Stomach (tissue), 9 donors: ENCODE measurements around the gene TMEM164. TPM values are rescaled to one million over a fixed set of nuclear protein-coding genes. Genes with fewer than 3 reads are reported as not detected.

Experiments used
- DNase-seq, 2 donors: peaks; one replicate each; pipeline versions ENCODE4 v3.0.0 to v3.0.0-alpha.2; 2013 to 2019
- H3K27ac ChIP-seq, 5 donors: fragments of 200-600 bp in 4 of 5; sonication (generic) in 4 of 5; one replicate each; pipeline ENCODE4 v1.5.1; 2013 to 2019; ENCODE audit warnings: mild to moderate bottlenecking in 1 of 5, moderate library complexity in 1 of 5
- H3K27me3 ChIP-seq, 3 donors: fragments of 200-600 bp; sonication (generic); one replicate each; pipeline ENCODE4 v1.5.1; 2017 to 2019; ENCODE audit warnings: mixed run types in 1 of 3
- H3K36me3 ChIP-seq, 4 donors: fragments of 200-600 bp; sonication (generic); 1 replicate in 3 of 4; 2 replicates in 1 of 4; pipeline ENCODE4 v1.5.1; 2016 to 2019
- H3K4me1 ChIP-seq, 4 donors: fragments of 200-600 bp; sonication (generic); one replicate each; pipeline ENCODE4 v1.5.1; 2016 to 2019
- H3K4me3 ChIP-seq, 4 donors: fragments of 200-600 bp; sonication (generic) in 3 of 4; one replicate each; pipeline ENCODE4 v1.5.1; 2016 to 2019; ENCODE audit warnings: mild to moderate bottlenecking in 1 of 4
- H3K9me3 ChIP-seq, 4 donors: fragments of 200-600 bp; sonication (generic); one replicate each; pipeline ENCODE4 v1.5.1; 2016 to 2019
- CTCF ChIP-seq, 7 experiments: fragments of 450-650 bp in 4 of 7; fragments of 200-600 bp in 3 of 7; sonication (generic) in 3 of 7; IDR thresholded peaks; one replicate each; pipeline ENCODE4 v1.5.1; 2016 to 2019; ENCODE audit warnings: antibody characterized with exemption in 7 of 7, control low read depth in 2 of 7, mild to moderate bottlenecking in 1 of 7
- EP300 ChIP-seq: sonication (generic); formaldehyde crosslinking; IDR thresholded peaks from one replicate; pipeline ENCODE4 v1.6.1; 2017; ENCODE audit warnings: antibody characterized with exemption
- POLR2A ChIP-seq, 4 donors: fragments of 450-650 bp; IDR thresholded peaks; one replicate each; pipeline ENCODE4 v1.6.1; 2016; ENCODE audit warnings: antibody characterized with exemption in 4 of 4, control low read depth in 2 of 4, mild to moderate bottlenecking in 1 of 4, moderate library complexity in 1 of 4
- POLR2AphosphoS5 ChIP-seq, 3 donors: sonication (generic); formaldehyde crosslinking; IDR thresholded peaks; one replicate each; pipeline ENCODE4 v1.6.1; 2016; ENCODE audit warnings: antibody characterized with exemption in 3 of 3
- WGBS, 5 donors: extraction: QIAGEN DNeasy Blood & Tissue Kit in 3 of 5; methylation state at CpG; one replicate each; pipeline versions ENCODE4 v1.1.5 to v1.1.7; 2013 to 2018; 5-methylcytosine and 5-hydroxymethylcytosine counted together
- intact Hi-C: fragments of 100-400 bp; cut with DNase I; formaldehyde crosslinking; loops from one replicate; pipeline ENCODE4 v1.15.1; 2023; ENCODE audit warnings: low total_unique reads
- polyA plus RNA-seq, 3 donors: library from polyadenylated mRNA; stranded (reverse); fragments of 200-250 nt; gene quantifications; one replicate each; pipeline ENCODE4 v1.2.3, GENCODE V29; 2013
- total RNA-seq, 5 donors: library from RNA; depleted of rRNA; stranded (reverse); fragments of >200 nt; gene quantifications; one replicate each; pipeline versions ENCODE4 v1.1.0 to v1.2.3, GENCODE V29; 2014 to 2016
- donor health status: healthy with polysubstance abuse.
- donor health status: Bipolar disorder and iron deficiency.
- donor health status: healthy.

Gene TMEM164
- total and polyA plus RNA-seq, 8 donors, result 4.9 to 29.7 (median 11.6) TPM

DNA sequence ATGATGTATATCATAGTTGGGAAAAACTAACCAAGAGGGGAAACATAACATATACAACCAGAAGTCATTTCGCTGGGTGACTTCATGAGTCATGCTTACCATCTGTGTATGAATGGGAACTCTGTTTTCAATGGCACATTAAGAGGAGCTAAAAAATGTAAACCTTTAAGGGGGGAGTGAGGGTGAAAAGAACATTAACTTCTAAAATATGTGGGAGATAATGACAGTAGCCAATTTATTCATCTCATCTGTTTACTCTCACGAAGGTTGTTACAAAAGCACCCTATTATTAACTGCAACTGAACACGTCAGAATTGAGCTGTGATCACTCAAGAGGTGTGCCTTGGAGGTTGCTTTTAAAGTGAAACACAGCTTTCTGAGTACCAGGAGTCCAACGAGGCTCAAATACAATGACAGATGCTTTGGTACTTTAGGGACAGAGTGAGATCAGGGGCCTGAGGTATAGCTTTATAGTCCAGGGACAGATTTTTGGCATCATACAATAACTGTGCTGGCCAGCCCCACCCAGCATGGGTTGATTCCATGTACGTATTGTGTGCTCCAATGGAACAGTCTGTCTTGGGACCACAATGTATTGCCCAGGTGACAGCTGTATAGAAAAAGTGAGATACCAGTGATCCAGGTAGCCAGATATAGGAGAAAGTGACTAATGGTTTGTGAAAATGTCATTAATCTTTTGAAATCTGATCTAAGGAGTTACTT lies 207.7 kb downstream of the TMEM164 start:
- H3K9me3 ChIP-seq, result no peaks in the 10 kb centered on the region
- H3K4me3 ChIP-seq, result no peak overlapping the region
- no peak overlapping the region for H3K27ac ChIP-seq
- H3K27me3 ChIP-seq, result no peaks in the 10 kb centered on the region
- DNase-seq, result no peak
- intact Hi-C loops, result no loop called here
- TF ChIP-seq POLR2AphosphoS5 (IDR thresholded peaks at IDR 0.05), result no peak
- no peak for TF ChIP-seq CTCF (IDR thresholded peaks at IDR 0.05)
- no peak for TF ChIP-seq POLR2A (IDR thresholded peaks at IDR 0.05)
- TF ChIP-seq EP300, result no peak
- no peaks in the 10 kb centered on the region for H3K36me3 ChIP-seq
- no peaks in the 10 kb centered on the region for H3K4me1 ChIP-seq
- WGBS, 5 donors, result 41 to 66% (median 65%) methylated on average over 5 of the region's 5 CpGs

- H3K27ac ChIP-seq, result no peak overlapping the region
- H3K27me3 ChIP-seq, result no peaks in the 10 kb centered on the region
- no peaks in the 10 kb centered on the region for H3K36me3 ChIP-seq
- DNase-seq, result no peak
- H3K4me3 ChIP-seq, result no peak overlapping the region
- no peaks in the 10 kb centered on the region for H3K9me3 ChIP-seq
- TF ChIP-seq POLR2A (IDR thresholded peaks at IDR 0.05) (no peak), POLR2AphosphoS5 (IDR thresholded peaks at IDR 0.05) (no peak), EP300 (no peak), CTCF (IDR thresholded peaks at IDR 0.05) (no peak)
- 67 to 100% (median 94%) methylated on average over 1 of the region's 1 CpG for WGBS, 5 donors
- intact Hi-C loops, result no loop called here
- no peaks in the 10 kb centered on the region for H3K4me1 ChIP-seq
These were observed 208.4 kb downstream of the TMEM164 start for GRCh38 chrX:110211340-110211739.

DNA sequence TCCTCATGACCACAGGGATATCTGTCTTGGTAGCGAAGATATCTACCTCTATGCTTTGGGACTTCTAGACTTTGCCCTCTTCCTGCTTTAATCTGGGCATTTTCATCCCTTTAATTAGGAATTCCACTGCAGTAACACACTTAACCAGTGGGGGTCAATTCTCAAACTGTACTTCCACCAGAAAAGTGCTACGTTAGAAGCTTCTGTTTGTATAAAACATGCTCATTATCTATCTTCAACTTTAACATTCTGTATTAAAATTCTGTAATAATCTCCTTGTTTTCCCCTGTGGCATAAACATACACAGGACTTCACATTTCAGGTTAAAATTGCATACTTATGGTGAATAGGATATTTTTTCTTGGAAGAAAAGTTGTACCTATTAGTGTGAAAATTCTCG lies 209.4 kb downstream of the TMEM164 start:
- TF ChIP-seq POLR2AphosphoS5 (IDR thresholded peaks at IDR 0.05) (no peak), CTCF (IDR thresholded peaks at IDR 0.05) (no peak), EP300 (no peak), POLR2A (IDR thresholded peaks at IDR 0.05) (no peak)
- no peak for DNase-seq

GRCh38 chrX:110213183-110213582 lies 210.3 kb downstream of the TMEM164 start:
- no peaks in the 10 kb centered on the region for H3K36me3 ChIP-seq
- no peak overlapping the region for H3K27ac ChIP-seq
- intact Hi-C loops, result no loop called here
- H3K9me3 ChIP-seq, result no peaks in the 10 kb centered on the region
- H3K4me3 ChIP-seq, result no peak overlapping the region
- DNase-seq, result no peak
- 79 to 100% (median 92%) methylated on average over 1 of the region's 1 CpG for WGBS, 5 donors
- TF ChIP-seq CTCF (IDR thresholded peaks at IDR 0.05) (no peak), POLR2A (IDR thresholded peaks at IDR 0.05) (no peak), EP300 (no peak), POLR2AphosphoS5 (IDR thresholded peaks at IDR 0.05) (no peak)
- H3K4me1 ChIP-seq, result peaks cover 0 to 8% (median 4%) of the 10 kb centered on the region in 4 donors
- no peaks in the 10 kb centered on the region for H3K27me3 ChIP-seq

More for the DNA sequence above, 209.4 kb downstream of the TMEM164 start:
- WGBS, 5 donors, result 75 to 94% (median 89%) methylated on average over 3 of the region's 3 CpGs
- Histone ChIP-seq H3K36me3 (no peaks in the 10 kb centered on the region), H3K27ac (no peak overlapping the region), H3K4me1 (peaks cover 0 to 4% (median under 1%) of the 10 kb centered on the region in 4 donors), H3K9me3 (no peaks in the 10 kb centered on the region), H3K27me3 (no peaks in the 10 kb centered on the region), H3K4me3 (no peak overlapping the region)
- intact Hi-C loops, result no loop called here
